CD4-positive, alpha-beta T cell (primary cell): ENCODE data around the gene MYCBP2. TPM values are rescaled to one million over a fixed set of nuclear protein-coding genes. Genes with fewer than 3 reads are reported as not detected.

Experiments used
- ATAC-seq: fragments of 200-7000 bp; cut with Tn5 transposase; one replicate; pipeline ENCODE4 v1.10.0; 2022; ENCODE audit warnings: mild to moderate bottlenecking; ENCODE audit not compliant: poor library complexity
- CTCF ChIA-PET: fragments of 350-600 bp; sonication (Branson Sonifier 250); formaldehyde crosslinking; loops from one replicate; lab custom pipeline; 2021; ENCODE audit warnings: antibody characterized with exemption, inconsistent platforms; lab: Charles Lee
- POLR2A ChIA-PET: fragments of 350-600 bp; sonication (Branson Sonifier 250); formaldehyde crosslinking; loops from one replicate; lab custom pipeline; 2021; ENCODE audit warnings: antibody characterized with exemption, inconsistent platforms; lab: Charles Lee
- DNase-seq, 14 experiments: peaks; one replicate each; pipeline ENCODE4 v3.0.0-alpha.2; 2013 to 2020; ENCODE audit warnings: mixed read lengths in 2 of 14
- H3K27ac ChIP-seq, 2 donors: one replicate each; pipeline versions ENCODE4 v1.5.1 to v1.7.0; 2013; ENCODE audit warnings: low read length in 2 of 2, low read depth in 1 of 2, mild to moderate bottlenecking in 1 of 2
- H3K27me3 ChIP-seq, 2 experiments: 1 replicate in 1 of 2; 2 replicates in 1 of 2; pipeline versions ENCODE4 v1.6.1 to v1.7.0; 2013; ENCODE audit warnings: low read length in 2 of 2, control low read depth in 1 of 2, mild to moderate bottlenecking in 1 of 2, moderate library complexity in 1 of 2; ENCODE audit not compliant: insufficient read depth in 2 of 2, control insufficient read depth in 1 of 2
- H3K36me3 ChIP-seq: one replicate; pipeline ENCODE4 v1.6.1; 2013; ENCODE audit warnings: low read length, control low read depth; ENCODE audit not compliant: insufficient read depth
- H3K4me1 ChIP-seq: one replicate; pipeline ENCODE4 v1.6.1; 2013; ENCODE audit warnings: low read length, control low read depth; ENCODE audit not compliant: insufficient read depth
- H3K4me3 ChIP-seq: one replicate; pipeline ENCODE4 v1.5.1; 2013; ENCODE audit warnings: mild to moderate bottlenecking, low read length, moderate library complexity
- H3K9me3 ChIP-seq, 2 experiments: 1 replicate in 1 of 2; 2 replicates in 1 of 2; pipeline versions ENCODE4 v1.6.1 to v1.7.0; 2013; ENCODE audit warnings: low read length in 2 of 2, mild to moderate bottlenecking in 2 of 2, control low read depth in 1 of 2, moderate library complexity in 1 of 2; ENCODE audit not compliant: control insufficient read depth in 1 of 2, insufficient read depth in 1 of 2
- H3K27ac Mint-ChIP-seq: one replicate; pipeline ENCODE4 v1.8.0; 2020; ENCODE audit warnings: mixed read lengths
- H3K27me3 Mint-ChIP-seq: one replicate; pipeline ENCODE4 v1.8.0; 2021; ENCODE audit warnings: mixed read lengths
- H3K36me3 Mint-ChIP-seq: one replicate; pipeline ENCODE4 v1.8.0; 2021; ENCODE audit warnings: low read depth, mixed read lengths
- H3K4me1 Mint-ChIP-seq: one replicate; pipeline ENCODE4 v1.8.0; 2021; ENCODE audit warnings: low read depth, mixed read lengths
- H3K4me3 Mint-ChIP-seq: one replicate; pipeline ENCODE4 v1.8.0; 2020; ENCODE audit warnings: mild to moderate bottlenecking, mixed read lengths
- H3K9me3 Mint-ChIP-seq: one replicate; pipeline ENCODE4 v1.8.0; 2020; ENCODE audit warnings: mixed read lengths
- CTCF ChIP-seq: fragments of 200-600 bp; IDR thresholded peaks from one replicate; pipeline ENCODE4 v1.8.0; 2022; ENCODE audit warnings: antibody characterized with exemption, mild to moderate bottlenecking
- intact Hi-C, 2 experiments: fragments of 100-400 bp; cut with DNase I in 1 of 2; cut with micrococcal nuclease in 1 of 2; formaldehyde crosslinking; loops; one replicate each; pipeline versions ENCODE4 v1.15.1 to v1.9.0; 2023 to 2025; cut with DNase I, micrococcal nuclease
- total RNA-seq, 174 experiments: library from RNA in 2 of 174; stranded (reverse) in 2 of 174; gene quantifications; one replicate each; pipeline ENCODE4 v1.2.3 and lab custom pipeline; 2021 to 2026

MYCBP2 gene
- total RNA-seq, 2 experiments from 2014 or later: 116 to 119 TPM

- Mint-ChIP-seq H3K36me3 (no peaks in the 10 kb centered on the region), H3K9me3 (no peaks in the 10 kb centered on the region), H3K27me3 (no peaks in the 10 kb centered on the region), H3K4me1 (no peaks in the 10 kb centered on the region), H3K27ac (no peak overlapping the region), H3K4me3 (no peak overlapping the region)
- H3K4me1 ChIP-seq: no peaks in the 10 kb centered on the region
- no peaks in the 10 kb centered on the region for H3K27me3 ChIP-seq
- ChIA-PET POLR2A (no interaction called here), CTCF (no interaction called here)
- TF ChIP-seq CTCF: no peak
- H3K4me3 ChIP-seq: no peak overlapping the region
- ATAC-seq: no peak
- H3K27ac ChIP-seq: no peak overlapping the region
- intact Hi-C loops: no loop called here
- no peaks in the 10 kb centered on the region for H3K36me3 ChIP-seq
- no peak for DNase-seq
- no peaks in the 10 kb centered on the region for H3K9me3 ChIP-seq
These were observed 290.6 kb downstream of the MYCBP2 start for GRCh38 chr13:77036279-77036678.

GRCh38 chr13:77034881-77035280, 292.0 kb downstream of the MYCBP2 start:
- CTCF ChIA-PET: no interaction called here
- DNase-seq (no peak), ATAC-seq (no peak)
- H3K27ac ChIP-seq: no peak overlapping the region
- no peaks in the 10 kb centered on the region for H3K27me3 Mint-ChIP-seq
- intact Hi-C loops: no loop called here
- H3K36me3 Mint-ChIP-seq: no peaks in the 10 kb centered on the region
- TF ChIP-seq CTCF: no peak
- no peak overlapping the region for H3K27ac Mint-ChIP-seq
- H3K9me3 Mint-ChIP-seq: no peaks in the 10 kb centered on the region
- no peaks in the 10 kb centered on the region for H3K9me3 ChIP-seq
- H3K4me1 ChIP-seq: no peaks in the 10 kb centered on the region
- no peak overlapping the region for H3K4me3 ChIP-seq
- H3K4me3 Mint-ChIP-seq: no peak overlapping the region
- no peaks in the 10 kb centered on the region for H3K4me1 Mint-ChIP-seq
- no peaks in the 10 kb centered on the region for H3K27me3 ChIP-seq
- no peaks in the 10 kb centered on the region for H3K36me3 ChIP-seq
- POLR2A ChIA-PET: interaction anchor here (0.8 kb wide), 1 partner anchor 8 kb away, joined by 3 read pairs; the partner anchor contains the start of gene FBXL3

- Mint-ChIP-seq H3K4me1 (no peaks in the 10 kb centered on the region), H3K36me3 (no peaks in the 10 kb centered on the region), H3K9me3 (no peaks in the 10 kb centered on the region), H3K27ac (no peak overlapping the region), H3K4me3 (no peak overlapping the region), H3K27me3 (no peaks in the 10 kb centered on the region)
- Histone ChIP-seq H3K9me3 (no peaks in the 10 kb centered on the region), H3K27ac (no peak overlapping the region), H3K36me3 (no peaks in the 10 kb centered on the region), H3K27me3 (no peaks in the 10 kb centered on the region), H3K4me3 (no peak overlapping the region), H3K4me1 (no peaks in the 10 kb centered on the region)
- ATAC-seq (no peak), DNase-seq (no peak)
- CTCF ChIA-PET: no interaction called here
- TF ChIP-seq CTCF: no peak
- intact Hi-C loops: no loop called here
- POLR2A ChIA-PET: no interaction called here
These were observed 293.1 kb downstream of the MYCBP2 start for GRCh38 chr13:77033717-77034302.
